K562 (cell line): ENCODE data around the gene KCNH2. TPM values are rescaled to one million over a fixed set of nuclear protein-coding genes. Genes with fewer than 3 reads are reported as not detected.

ENCODE experiments used
- ATAC-seq: fragments of 200-7000 bp; cut with Tn5 transposase; 3 replicates; pipeline ENCODE4 v1.9.1; 2020; ENCODE audit warnings: moderate library complexity
- BruUV-seq: library from RNA; stranded (reverse); fragments of 400-500 nt; replicated peaks from 2 replicates; lab custom pipeline; 2021; lab: Mats Ljungman, UMichigan
- CTCF ChIA-PET: fragments of 300-600 bp; formaldehyde crosslinking; extraction: SDS; loops from one replicate; lab custom pipeline; 2021; ENCODE audit warnings: low intra/inter-chr PET ratio; lab: Yijun Ruan, JAX
- POLR2A ChIA-PET: fragments of 300-600, 350-650 bp; sonication (Branson Sonifier 250); formaldehyde crosslinking; extraction: SDS; loops from one replicate; lab custom pipeline; 2021; ENCODE audit warnings: antibody characterized with exemption, inconsistent platforms; lab: Yijun Ruan, JAX
- DNase-seq, 4 experiments: peaks; one replicate each; pipeline versions ENCODE4 v3.0.0 to v3.0.0-alpha.2; 2011 to 2018; ENCODE audit warnings: low spot score in 3 of 4, mixed read lengths in 3 of 4; ENCODE audit errors: extremely low read depth in 1 of 4
- FAIRE-seq: peaks from 2 replicates; lab custom pipeline; 2011; peaks lifted over from hg19 to GRCh38; lab: Jason Lieb, UNC
- H2AFZ ChIP-seq: 2 replicates; pipeline ENCODE4 v1.6.0; 2011; ENCODE audit warnings: low read depth, low read length, control low read depth, inconsistent platforms
- H3K27ac ChIP-seq: fragments of 200-600 bp; 3 replicates; pipeline ENCODE4 v1.8.0; 2011; ENCODE audit warnings: low read depth, mild to moderate bottlenecking, control low read depth, inconsistent platforms, low read length, moderate library complexity, mixed read lengths; ENCODE audit errors: extremely low read depth
- H3K27me3 ChIP-seq, 2 experiments: fragments of 300-600 bp in 1 of 2; 2 replicates in 1 of 2; 3 replicates in 1 of 2; pipeline versions ENCODE4 v1.6.0 to v1.8.0; 2011; ENCODE audit warnings: inconsistent platforms in 2 of 2, low read length in 2 of 2, mild to moderate bottlenecking in 1 of 2, mixed read lengths in 1 of 2, moderate library complexity in 1 of 2; ENCODE audit not compliant: control insufficient read depth in 2 of 2, insufficient read depth in 2 of 2
- H3K36me3 ChIP-seq: fragments of 300-600 bp; 3 replicates; pipeline ENCODE4 v1.8.0; 2011; ENCODE audit warnings: mild to moderate bottlenecking, low read length, inconsistent platforms; ENCODE audit not compliant: control insufficient read depth, insufficient read depth
- H3K4me1 ChIP-seq, 2 experiments: fragments of 200-600 bp in 1 of 2; replicated peaks in 1 of 2; 2 replicates in 1 of 2; 3 replicates in 1 of 2; pipeline versions ENCODE4 v1.5.1 to v1.8.0; 2011; ENCODE audit warnings: inconsistent platforms in 2 of 2, low read length in 2 of 2, mild to moderate bottlenecking in 1 of 2, mixed read lengths in 1 of 2, moderate library complexity in 1 of 2; ENCODE audit not compliant: control insufficient read depth in 2 of 2, insufficient read depth in 2 of 2
- H3K4me2 ChIP-seq: 2 replicates; pipeline ENCODE4 v1.6.1; 2011; ENCODE audit warnings: low read length, control low read depth, inconsistent platforms, mixed read lengths; ENCODE audit not compliant: insufficient read depth
- H3K4me3 ChIP-seq: fragments of 200-600 bp; sonication (generic), shearing (Covaris generic); 2 replicates; pipeline ENCODE4 v1.5.1; 2016; ENCODE audit warnings: control low read depth, inconsistent platforms
- H3K79me2 ChIP-seq: fragments of 200-600 bp; 3 replicates; pipeline ENCODE4 v1.8.0; 2011; ENCODE audit warnings: low read length, inconsistent platforms; ENCODE audit not compliant: control insufficient read depth, insufficient read depth
- H3K9ac ChIP-seq, 2 experiments: 2 replicates each; pipeline versions ENCODE4 v1.6.0 to v1.6.1; 2011; ENCODE audit warnings: low read depth in 2 of 2, low read length in 2 of 2, control low read depth in 1 of 2, inconsistent platforms in 1 of 2, mild to moderate bottlenecking in 1 of 2, mixed read lengths in 1 of 2; ENCODE audit not compliant: insufficient read depth in 1 of 2
- H3K9me1 ChIP-seq: one replicate; pipeline ENCODE4 v1.6.0; 2011; ENCODE audit warnings: inconsistent platforms, mild to moderate bottlenecking, low read length, moderate library complexity; ENCODE audit not compliant: control insufficient read depth, insufficient read depth
- H3K9me3 ChIP-seq: replicated peaks from 2 replicates; pipeline ENCODE4 v1.5.1; 2011; ENCODE audit warnings: low read depth, low read length, inconsistent platforms; ENCODE audit not compliant: control insufficient read depth, insufficient read depth
- H4K20me1 ChIP-seq: replicated peaks from 2 replicates; pipeline ENCODE4 v1.6.1; 2011; ENCODE audit warnings: low read length, inconsistent platforms, mixed read lengths; ENCODE audit not compliant: control insufficient read depth, insufficient read depth
- CEBPB ChIP-seq: fragments of 450-650 bp; IDR thresholded peaks from 2 replicates; pipeline ENCODE4 v1.6.1; 2016; ENCODE audit warnings: missing genetic modification characterization, missing compliant biosample characterization
- CHD4 ChIP-seq: fragments of 200-600 bp; sonication (generic); IDR thresholded peaks from 3 replicates; pipeline ENCODE4 v1.6.1; 2012; ENCODE audit warnings: low read depth, mild to moderate bottlenecking, mixed read lengths, low read length, inconsistent platforms; ENCODE audit not compliant: insufficient read depth, insufficient replicate concordance, poor library complexity, severe bottlenecking
- CXXC5 ChIP-seq: fragments of 250-450 bp; sonication (Bioruptor Pico); IDR thresholded peaks from 2 replicates; pipeline ENCODE4 v1.8.0; 2022; ENCODE audit warnings: inconsistent platforms, mild to moderate bottlenecking, moderate library complexity
- GABPB2 ChIP-seq: fragments of 250-450 bp; sonication (Bioruptor Pico); conservative IDR thresholded peaks from 2 replicates; pipeline ENCODE4 v1.5.1; 2021; ENCODE audit warnings: mild to moderate bottlenecking
- NCOA2 ChIP-seq, 2 experiments: fragments of 450-650 bp; IDR thresholded peaks; 2 replicates each; pipeline ENCODE4 v1.6.1; 2018; ENCODE audit warnings: mild to moderate bottlenecking in 2 of 2, moderate library complexity in 1 of 2; ENCODE audit not compliant: partially characterized antibody in 2 of 2
- RFX7 ChIP-seq: fragments of 250-450 bp; sonication (Bioruptor Pico); IDR thresholded peaks from 2 replicates; pipeline ENCODE4 v1.5.1; 2021; ENCODE audit warnings: mild to moderate bottlenecking
- SAFB2 ChIP-seq: fragments of 200-400 bp; formaldehyde crosslinking; IDR thresholded peaks from 2 replicates; pipeline ENCODE4 v1.6.1; 2018; ENCODE audit warnings: borderline replicate concordance, low read length, low read depth, moderate library complexity; ENCODE audit not compliant: severe bottlenecking
- ZBED1 ChIP-seq: IDR thresholded peaks from 2 replicates; pipeline ENCODE4 v1.6.1; 2014
- ZNF239 ChIP-seq: fragments of 250-450 bp; sonication (Bioruptor Pico); IDR thresholded peaks from 2 replicates; pipeline ENCODE4 v1.4.0; 2020; ENCODE audit warnings: mild to moderate bottlenecking
- ZNF77 ChIP-seq: fragments of 250-450 bp; sonication (Bioruptor Pico); IDR thresholded peaks from 2 replicates; pipeline ENCODE4 v1.5.0; 2020
- WGBS: fragments of 100-300 bp; shearing (Covaris generic); methylation state at CpG from one replicate; pipeline ENCODE4 v1.1.6; 2016; ENCODE audit warnings: low coverage, mixed read lengths; ENCODE audit not compliant: insufficient coverage; ENCODE audit errors: missing lambda C conversion rate; 5-methylcytosine and 5-hydroxymethylcytosine counted together
- in situ Hi-C: fragments of 300-500 bp; cut with MboI; formaldehyde crosslinking; loops from 4 replicates; pipeline ENCODE4 v1.15.0; 2018; ENCODE audit warnings: inconsistent platforms, mixed read lengths
- intact Hi-C: fragments of 100-400 bp; cut with micrococcal nuclease; formaldehyde crosslinking; loops from 2 replicates; pipeline ENCODE4 v1.14.2; 2022
- polyA plus RNA-seq, 8 experiments: library from polyadenylated mRNA; depleted of rRNA in 4 of 8; stranded (reverse) in 5 of 8; unstranded in 3 of 8; fragments of >200 nt; fragmentation: Nextera tagmentation in 2 of 8; fragmentation: Illumina TruSeq in 1 of 8; extraction: Ambion mirVana in 2 of 8; extraction: Trizol in 1 of 8; gene quantifications; 2 replicates each; pipeline versions ENCODE4 v1.2.1 to v1.2.3, GENCODE V29; 2011 to 2014; ENCODE audit warnings: inconsistent platforms in 1 of 8, missing spikeins in 1 of 8
- total RNA-seq, 7 experiments: library from RNA; depleted of rRNA in 6 of 7; stranded (reverse); fragments of >200 nt in 6 of 7; fragmentation: Illumina TruSeq in 2 of 7; extraction: Trizol in 2 of 7; gene quantifications; 2 replicates each; pipeline versions ENCODE4 v1.2.1 to v1.2.3, GENCODE V29; 2011 to 2021; ENCODE audit warnings: low replicate concordance in 1 of 7
- TF ChIP-seq, protein P1 (sequence below): fragments of 450-650 bp; IDR thresholded peaks from 2 replicates; pipeline ENCODE4 v1.6.1; 2017; ENCODE audit warnings: antibody characterized with exemption

The KCNH2 gene
- total and polyA plus RNA-seq, 9 of the 15 experiments (the other 6 are each of a cell fraction or from before 2014, with no cell fraction given), result 18.1 to 368 (median 218) TPM

DNA sequence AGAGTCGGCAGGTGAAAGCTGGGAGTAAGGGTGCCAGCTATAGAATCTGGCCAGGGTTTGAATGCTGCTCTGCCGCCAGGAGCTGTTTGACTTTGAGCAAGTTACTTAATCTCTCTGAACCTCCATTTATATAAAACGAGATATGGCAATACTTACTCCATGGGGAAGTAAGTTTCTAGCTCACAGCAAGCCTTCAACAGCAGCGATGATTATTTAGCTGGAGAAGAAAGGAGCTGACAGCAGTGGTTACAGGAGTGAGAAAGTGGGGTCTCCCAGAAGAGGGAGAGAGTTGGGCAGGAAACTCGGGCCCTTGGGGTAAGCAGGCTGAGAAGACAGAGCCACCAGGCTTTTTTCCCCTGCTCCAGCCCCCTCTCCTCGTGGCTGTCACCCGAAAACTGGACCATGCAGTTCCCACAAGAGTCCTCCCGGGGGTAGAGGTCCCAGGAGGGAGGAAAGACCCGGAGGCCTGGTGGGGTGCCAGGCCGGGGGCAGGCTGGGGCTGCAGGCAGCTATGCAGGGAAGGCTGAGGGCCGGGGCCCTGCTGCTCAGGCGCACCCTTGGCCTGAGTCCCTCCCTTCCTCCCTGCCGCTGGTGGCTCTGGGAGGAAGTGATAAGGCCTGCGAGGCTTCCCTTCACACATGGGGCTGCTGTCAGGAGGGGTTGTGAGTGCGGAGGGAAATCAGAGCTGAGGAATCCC lies 16.2 kb upstream of the KCNH2 start:
- peaks cover 46 to 56% of the 10 kb centered on the region in 2 experiments for H3K4me1 ChIP-seq
- POLR2A ChIA-PET, result interaction anchor here (0.6 to 1.7 kb wide), 19 partner anchors 8 to 620 kb away, joined by 3 to 12 read pairs (median 4); no protein-coding TSS in a partner anchor
- no peaks in the 10 kb centered on the region for H3K9me1 ChIP-seq
- FAIRE-seq (peak; percentile 100), DNase-seq (peak; percentile 92 to 98 (median 95)), ATAC-seq (peak; percentile 93)
- no peak overlapping the region for H3K4me3 ChIP-seq
- H4K20me1 ChIP-seq, result peaks cover 5% of the 10 kb centered on the region; the same call in 1 of the 2 replicates
- peak overlapping the region; percentile 45 for H3K4me2 ChIP-seq
- 11% methylated on average over 14 of the region's 15 CpGs for WGBS
- CTCF ChIA-PET, result no interaction called here
- H3K79me2 ChIP-seq, result no peaks in the 10 kb centered on the region
- intact Hi-C loops (loop anchor here (1.0 to 10.0 kb wide), 3 partner anchors 14 to 679 kb away; partner anchors contain the start of gene ABCB8), in situ Hi-C loops (no loop called here)
- no peaks in the 10 kb centered on the region for H3K36me3 ChIP-seq
- H3K9me3 ChIP-seq, result no peaks in the 10 kb centered on the region; the same call in 1 of the 2 replicates
- no peaks in the 10 kb centered on the region for H3K27me3 ChIP-seq
- TSS peak; percentile 67 for BruUV-seq
- H3K9ac ChIP-seq, result peak overlapping the region; percentile 27 to 31
- H2AFZ ChIP-seq, result peak overlapping the region; percentile 78
- H3K27ac ChIP-seq, result peak overlapping the region; percentile 59
- no peak for TF ChIP-seq NCOA2 (IDR thresholded peaks at IDR 0.05; ENCODE audit: partially characterized antibody in 2 of 2)
- no peak for TF ChIP-seq SAFB2
- peak; percentile 52 for TF ChIP-seq CHD4
- no peak for TF ChIP-seq ZNF77 (CRISPR knock-in tag)
- TF ChIP-seq ZNF239 (CRISPR knock-in tag), result peak; percentile 71
- TF ChIP-seq, protein P1, sequence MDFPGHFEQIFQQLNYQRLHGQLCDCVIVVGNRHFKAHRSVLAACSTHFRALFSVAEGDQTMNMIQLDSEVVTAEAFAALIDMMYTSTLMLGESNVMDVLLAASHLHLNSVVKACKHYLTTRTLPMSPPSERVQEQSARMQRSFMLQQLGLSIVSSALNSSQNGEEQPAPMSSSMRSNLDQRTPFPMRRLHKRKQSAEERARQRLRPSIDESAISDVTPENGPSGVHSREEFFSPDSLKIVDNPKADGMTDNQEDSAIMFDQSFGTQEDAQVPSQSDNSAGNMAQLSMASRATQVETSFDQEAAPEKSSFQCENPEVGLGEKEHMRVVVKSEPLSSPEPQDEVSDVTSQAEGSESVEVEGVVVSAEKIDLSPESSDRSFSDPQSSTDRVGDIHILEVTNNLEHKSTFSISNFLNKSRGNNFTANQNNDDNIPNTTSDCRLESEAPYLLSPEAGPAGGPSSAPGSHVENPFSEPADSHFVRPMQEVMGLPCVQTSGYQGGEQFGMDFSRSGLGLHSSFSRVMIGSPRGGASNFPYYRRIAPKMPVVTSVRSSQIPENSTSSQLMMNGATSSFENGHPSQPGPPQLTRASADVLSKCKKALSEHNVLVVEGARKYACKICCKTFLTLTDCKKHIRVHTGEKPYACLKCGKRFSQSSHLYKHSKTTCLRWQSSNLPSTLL, result peak; percentile 35; the same call in 1 of the 2 replicates
- TF ChIP-seq ZBED1, result peak; percentile 36; the same call in 1 of the 2 replicates
- no peak for TF ChIP-seq GABPB2 (CRISPR knock-in tag)
- TF ChIP-seq RFX7 (CRISPR knock-in tag), result no peak
- peak; percentile 96 for TF ChIP-seq CXXC5
- TF ChIP-seq CEBPB (tag), result no peak
